Heart left ventricle (tissue), 13 donors: Measurements from ENCODE around the gene ATP11C.

Source experiments
- CTCF ChIP-seq, 12 donors: fragments of 200-600 bp; sonication (generic) in 4 of 12; IDR thresholded peaks; one replicate each; pipeline versions ENCODE4 v1.5.0 to v1.8.0; 2018 to 2022; ENCODE audit warnings: antibody characterized with exemption in 12 of 12, mild to moderate bottlenecking in 5 of 12
- POLR2A ChIP-seq, 2 donors: fragments of 450-650 bp; IDR thresholded peaks; one replicate each; pipeline ENCODE4 v1.6.1; 2017; ENCODE audit warnings: antibody characterized with exemption in 2 of 2, mild to moderate bottlenecking in 2 of 2, moderate library complexity in 2 of 2
- donor health status: ischemic (EF 13 %, LVEDD 7.1; RV severe dilation, severe dysfunction).
- donor health status: DM: no; HTN: yes; CAD: no.
- donor health status: DM: no; HTN: no; CAD: no.
- donor health status: ischemic (EF 25% LVEDD 6.9; RV normal size, moderate dysfunction).
- donor health status: ischemic (EF 25% LVEDD 5.7; RV mildly dilated, moderate dysfunction).
- donor health status: ischemic (EF 35%, LVEDD 5.7; RV mildly dilated, moderate dysfunction).
- donor health status: nonischemic (EF 11% LVEDD 7.7; RV severe dilation, severe dysfunction).
- donor health status: DM: yes; HTN: yes; CAD: no.
- donor health status: PGD.
- donor health status: ischemic (EF 29% LVEDD 5.4; RV normal size, mild dysfunction).
- donor health status: nonischemic (EF 23%, LVEDD 6.1; RV moderate dilation, normal function).

- TF ChIP-seq CTCF (IDR thresholded peaks at IDR 0.05) (no peak), POLR2A (IDR thresholded peaks at IDR 0.05) (no peak)
Observed at GRCh38 chrX:139758809-139759208, 174.0 kb downstream of the ATP11C start.
